GM12872 (cell line): ENCODE results near the gene EXOC4.

Experiments used
- TF ChIP-seq, protein P1 (sequence below): IDR thresholded peaks from 3 replicates; pipeline ENCODE4 v1.5.1; 2011; ENCODE audit warnings: low read depth, mild to moderate bottlenecking, low read length, moderate library complexity; ENCODE audit not compliant: insufficient read depth

EXOC4 gene

GRCh38 chr7:133510326-133511055 is 257.6 kb downstream of the EXOC4 start:
- TF ChIP-seq, protein P1, sequence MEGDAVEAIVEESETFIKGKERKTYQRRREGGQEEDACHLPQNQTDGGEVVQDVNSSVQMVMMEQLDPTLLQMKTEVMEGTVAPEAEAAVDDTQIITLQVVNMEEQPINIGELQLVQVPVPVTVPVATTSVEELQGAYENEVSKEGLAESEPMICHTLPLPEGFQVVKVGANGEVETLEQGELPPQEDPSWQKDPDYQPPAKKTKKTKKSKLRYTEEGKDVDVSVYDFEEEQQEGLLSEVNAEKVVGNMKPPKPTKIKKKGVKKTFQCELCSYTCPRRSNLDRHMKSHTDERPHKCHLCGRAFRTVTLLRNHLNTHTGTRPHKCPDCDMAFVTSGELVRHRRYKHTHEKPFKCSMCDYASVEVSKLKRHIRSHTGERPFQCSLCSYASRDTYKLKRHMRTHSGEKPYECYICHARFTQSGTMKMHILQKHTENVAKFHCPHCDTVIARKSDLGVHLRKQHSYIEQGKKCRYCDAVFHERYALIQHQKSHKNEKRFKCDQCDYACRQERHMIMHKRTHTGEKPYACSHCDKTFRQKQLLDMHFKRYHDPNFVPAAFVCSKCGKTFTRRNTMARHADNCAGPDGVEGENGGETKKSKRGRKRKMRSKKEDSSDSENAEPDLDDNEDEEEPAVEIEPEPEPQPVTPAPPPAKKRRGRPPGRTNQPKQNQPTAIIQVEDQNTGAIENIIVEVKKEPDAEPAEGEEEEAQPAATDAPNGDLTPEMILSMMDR: no peak

GRCh38 chr7:133511252-133511651 is 258.4 kb downstream of the EXOC4 start:
- TF ChIP-seq, protein P1: no peak

- TF ChIP-seq, protein P1: no peak
These were observed 258.8 kb downstream of the EXOC4 start for GRCh38 chr7:133511708-133512107.

DNA sequence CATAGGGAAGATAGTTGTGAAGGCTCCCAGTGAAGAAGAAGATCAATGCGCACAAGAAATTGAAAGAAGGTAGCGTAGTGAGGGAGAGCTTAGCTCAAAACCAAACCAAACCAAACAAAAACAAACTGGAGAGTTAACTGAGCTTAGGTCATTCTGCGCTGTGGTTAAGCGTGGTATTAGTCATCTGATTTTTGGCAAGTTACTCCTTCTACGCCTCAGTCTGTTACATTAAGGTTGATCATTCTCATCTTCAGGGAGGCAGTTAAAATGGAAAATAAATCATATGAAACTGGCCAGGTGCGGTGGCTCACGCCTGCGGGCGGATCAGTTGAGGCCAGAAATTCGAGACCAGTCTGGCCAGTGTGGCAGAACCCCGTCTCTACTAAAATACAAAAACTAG is 259.7 kb downstream of the EXOC4 start:
- TF ChIP-seq, protein P1: no peak

- TF ChIP-seq, protein P1: no peak
These were observed 260.7 kb downstream of the EXOC4 start for GRCh38 chr7:133513608-133514007.

DNA sequence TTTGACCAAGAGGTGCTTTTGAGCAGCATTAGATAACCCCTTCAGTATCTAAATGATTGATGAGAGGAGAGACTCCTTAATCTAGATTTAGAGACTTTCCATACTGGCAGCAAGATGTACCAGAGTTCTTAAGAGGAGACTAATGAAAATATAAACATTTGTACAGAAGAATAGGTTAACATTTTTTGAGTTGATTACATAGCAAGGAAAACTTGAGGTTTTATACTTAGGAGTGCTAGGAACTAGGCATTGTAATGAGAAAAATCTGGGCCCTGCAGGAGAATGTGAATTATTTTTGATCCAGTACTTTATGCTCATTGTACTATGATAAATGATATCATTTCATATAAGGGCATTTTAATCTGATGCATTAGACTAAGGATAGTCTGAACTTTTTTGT is 261.7 kb downstream of the EXOC4 start:
- TF ChIP-seq, protein P1: no peak

DNA sequence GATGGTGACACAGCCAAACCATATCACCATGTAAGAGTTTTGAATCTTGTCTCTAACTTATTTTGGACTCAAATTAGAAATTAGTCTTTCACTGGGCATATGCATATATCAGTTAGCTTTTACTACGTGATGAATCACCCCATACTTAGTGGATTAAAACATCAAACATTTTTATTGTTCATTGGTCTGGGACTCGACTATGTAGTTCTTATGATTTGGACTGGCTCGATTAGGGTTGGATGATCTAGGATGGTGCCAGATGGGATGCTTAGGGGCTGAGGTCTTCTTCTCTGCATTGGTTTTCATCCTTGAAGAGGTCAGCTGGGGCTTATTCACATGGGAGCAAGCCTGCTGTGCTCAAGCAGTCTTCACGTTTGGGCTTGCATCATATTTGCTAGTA is 264.9 kb downstream of the EXOC4 start:
- TF ChIP-seq, protein P1: no peak

DNA sequence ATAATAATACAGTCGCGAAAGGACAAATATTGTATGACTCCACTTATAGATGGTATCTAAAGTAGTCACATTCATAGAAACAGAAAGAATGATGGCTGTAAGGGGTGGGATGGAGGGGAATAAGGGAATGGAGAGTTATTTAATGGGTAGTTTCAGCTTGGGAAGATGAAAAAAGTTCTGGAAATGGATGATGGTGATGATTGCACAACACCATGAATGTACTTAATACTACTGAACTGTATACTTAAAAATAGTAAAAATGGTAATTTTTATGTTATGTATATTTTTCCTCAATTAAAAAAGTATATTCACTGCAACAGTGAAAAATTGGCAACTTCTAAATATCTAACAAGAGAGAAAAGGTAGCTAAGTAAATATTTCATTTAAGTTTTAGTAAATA is 265.8 kb downstream of the EXOC4 start:
- TF ChIP-seq, protein P1: no peak
